HepG2 (cell line): ENCODE results near the gene C2orf74. TPM values are rescaled to one million over a fixed set of nuclear protein-coding genes. Genes with fewer than 3 reads are reported as not detected.

ENCODE experiments used
- ATAC-seq: fragments of 200-7000 bp; cut with Tn5 transposase; 3 replicates; pipeline ENCODE4 v1.9.1; 2020; ENCODE audit warnings: mild to moderate bottlenecking, moderate library complexity
- BruUV-seq: library from RNA; stranded (reverse); fragments of 400-500 nt; replicated peaks from 2 replicates; lab custom pipeline; 2021; lab: Mats Ljungman, UMichigan
- CTCF ChIA-PET: fragments of 300-600 bp; formaldehyde crosslinking; extraction: SDS; loops from one replicate; lab custom pipeline; 2021; ENCODE audit warnings: low total read pairs, inconsistent platforms, low intra/inter-chr PET ratio; lab: Yijun Ruan, JAX
- POLR2A ChIA-PET: fragments of 350-600 bp; sonication (Branson Sonifier 250); formaldehyde crosslinking; loops from one replicate; lab custom pipeline; 2020; ENCODE audit warnings: antibody characterized with exemption, inconsistent platforms; lab: Yijun Ruan, JAX
- DNase-seq: peaks from one replicate; pipeline ENCODE4 v3.0.0-alpha.2; 2015; ENCODE audit warnings: low spot score
- FAIRE-seq: peaks from 3 replicates; lab custom pipeline; 2011; peaks lifted over from hg19 to GRCh38; lab: Jason Lieb, UNC
- H2AFZ ChIP-seq: one replicate; pipeline ENCODE4 v1.6.1; 2011; ENCODE audit warnings: low read length, inconsistent platforms
- H3K27ac ChIP-seq: fragments of 300-600 bp; 3 replicates; pipeline ENCODE4 v1.8.0; 2011; ENCODE audit warnings: mixed run types, mild to moderate bottlenecking, mixed read lengths, low read length, inconsistent platforms; ENCODE audit not compliant: insufficient read depth; ENCODE audit errors: extremely low read length
- H3K27me3 ChIP-seq, 2 experiments: fragments of 200-600 bp in 1 of 2; 2 replicates in 1 of 2; 3 replicates in 1 of 2; pipeline versions ENCODE4 v1.6.0 to v1.8.0; 2011; ENCODE audit warnings: low read length in 2 of 2, mild to moderate bottlenecking in 2 of 2, moderate library complexity in 2 of 2, inconsistent platforms in 1 of 2; ENCODE audit not compliant: insufficient read depth in 2 of 2, control insufficient read depth in 1 of 2
- H3K36me3 ChIP-seq, 2 experiments: fragments of 200-600 bp in 1 of 2; replicated peaks in 1 of 2; 2 replicates in 1 of 2; 3 replicates in 1 of 2; pipeline versions ENCODE4 v1.5.1 to v1.8.0; 2011; ENCODE audit warnings: low read length in 2 of 2, inconsistent platforms in 1 of 2; ENCODE audit not compliant: insufficient read depth in 2 of 2, control insufficient read depth in 1 of 2
- H3K4me1 ChIP-seq: 2 replicates; pipeline ENCODE4 v1.5.1; 2012; ENCODE audit warnings: low read length, inconsistent platforms; ENCODE audit not compliant: insufficient read depth
- H3K4me2 ChIP-seq: 2 replicates; pipeline ENCODE4 v1.6.0; 2011; ENCODE audit warnings: low read depth, low read length, inconsistent platforms
- H3K4me3 ChIP-seq, 3 experiments: fragments of 200-600 bp in 1 of 3; sonication (generic), shearing (Covaris generic) in 1 of 3; replicated peaks in 1 of 3; 2 replicates each; pipeline ENCODE4 v1.5.1; 2011 to 2016; ENCODE audit warnings: low read length in 3 of 3, inconsistent platforms in 2 of 3, low read depth in 2 of 3, mild to moderate bottlenecking in 2 of 3, control low read depth in 1 of 3, mixed read lengths in 1 of 3; ENCODE audit not compliant: insufficient read depth in 1 of 3
- H3K79me2 ChIP-seq: one replicate; pipeline ENCODE4 v1.6.1; 2011; ENCODE audit warnings: low read length, inconsistent platforms; ENCODE audit not compliant: insufficient read depth
- H3K9ac ChIP-seq: 2 replicates; pipeline ENCODE4 v1.6.0; 2011; ENCODE audit warnings: mild to moderate bottlenecking, low read depth, low read length, inconsistent platforms; ENCODE audit not compliant: insufficient read depth
- H3K9me3 ChIP-seq: 2 replicates; pipeline ENCODE4 v1.5.1; 2012; ENCODE audit warnings: mild to moderate bottlenecking, low read length
- H4K20me1 ChIP-seq: 2 replicates; pipeline ENCODE4 v1.6.0; 2011; ENCODE audit warnings: inconsistent platforms, mild to moderate bottlenecking, low read length, moderate library complexity; ENCODE audit not compliant: insufficient read depth
- ISL2 ChIP-seq: sonication (generic); formaldehyde crosslinking; IDR thresholded peaks from 2 replicates; pipeline ENCODE4 v1.5.0; 2020; ENCODE audit warnings: missing genetic modification reagents
- NCOA5 ChIP-seq: sonication (generic); formaldehyde crosslinking; IDR thresholded peaks from 2 replicates; pipeline ENCODE4 v1.4.0; 2020; ENCODE audit warnings: missing genetic modification reagents
- POLR2G ChIP-seq: fragments of 200-400 bp; formaldehyde crosslinking; IDR thresholded peaks from 2 replicates; pipeline ENCODE4 v1.6.1; 2018; ENCODE audit warnings: mild to moderate bottlenecking, low read depth, low read length, moderate library complexity
- RBM22 ChIP-seq: fragments of 200-400 bp; formaldehyde crosslinking; optimal IDR thresholded peaks from 2 replicates; pipeline ENCODE3; 2017; ENCODE audit warnings: mild to moderate bottlenecking, low read length, moderate library complexity
- TBL1XR1 ChIP-seq: fragments of 150-350 bp; IDR thresholded peaks from 2 replicates; pipeline ENCODE4 v1.6.1; 2014; ENCODE audit warnings: borderline replicate concordance, low read length; ENCODE audit not compliant: partially characterized antibody
- ZNF646 ChIP-seq: sonication (generic); formaldehyde crosslinking; IDR thresholded peaks from 2 replicates; pipeline ENCODE4 v1.9.0; 2021; ENCODE audit warnings: mild to moderate bottlenecking, missing genetic modification reagents
- WGBS: methylation state at CpG from one replicate; pipeline ENCODE4 v1.1.6; 2017; ENCODE audit warnings: low lambda C conversion rate; 5-methylcytosine and 5-hydroxymethylcytosine counted together
- in situ Hi-C: cut with HindIII; loops from 2 replicates; pipeline ENCODE4 v1.10.0; 2017; ENCODE audit warnings: low pct_unique_long_range_greater_than_20kb; ENCODE audit not compliant: extremely low pct_ligation_motif_present
- intact Hi-C: fragments of 100-400 bp; cut with micrococcal nuclease; formaldehyde crosslinking; loops from one replicate; pipeline ENCODE4 v1.10.0; 2022; ENCODE audit not compliant: unreplicated experiment
- polyA plus RNA-seq, 8 experiments: library from polyadenylated mRNA; depleted of rRNA in 3 of 8; stranded (reverse) in 7 of 8; unstranded in 1 of 8; fragments of >200 nt; fragmentation: Illumina TruSeq in 4 of 8; extraction: Trizol in 4 of 8; gene quantifications; 2 replicates each; pipeline versions ENCODE4 v1.2.1 to v1.2.3, GENCODE V29; 2011 to 2016; ENCODE audit warnings: low read depth in 4 of 8, missing spikeins in 1 of 8, mixed read lengths in 1 of 8; ENCODE audit not compliant: insufficient read depth in 1 of 8
- total RNA-seq, 5 experiments: library from RNA; depleted of rRNA; stranded (reverse); fragments of >200 nt; fragmentation: Illumina TruSeq; extraction: Trizol; gene quantifications; 2 replicates each; pipeline ENCODE4 v1.2.3, GENCODE V29; 2016; ENCODE audit warnings: low read depth in 1 of 5

The C2orf74 gene
- total and polyA plus RNA-seq, 2 of the 13 experiments (the other 11 are each of a cell fraction or from before 2014, with no cell fraction given): 10.6 to 13.8 TPM

DNA sequence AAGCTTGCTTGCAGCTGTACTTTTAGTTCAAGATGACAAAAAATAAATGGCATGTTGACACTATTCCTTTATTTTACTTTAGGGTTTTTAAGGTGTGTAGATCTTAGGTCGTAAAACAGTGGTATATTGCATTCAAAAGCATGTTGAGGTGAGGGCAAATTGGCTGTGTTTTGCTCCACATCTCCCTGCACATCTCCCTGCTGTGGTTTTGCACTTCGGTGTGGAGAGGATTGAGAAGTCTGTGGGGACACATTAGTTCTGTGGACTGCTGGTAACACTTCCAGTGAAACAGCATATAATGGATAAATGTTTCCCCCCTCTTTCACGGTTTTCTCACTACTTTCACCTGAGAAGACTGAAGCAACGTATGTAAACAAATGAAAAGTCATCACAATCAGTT, 25.1 kb downstream of the C2orf74 start:
- no TSS peak for BruUV-seq
- H3K27me3 ChIP-seq: no peaks in the 10 kb centered on the region
- ATAC-seq: no peak
- peaks cover 3% of the 10 kb centered on the region; the same call in 1 of the 2 replicates for H4K20me1 ChIP-seq
- intact Hi-C loops: no loop called here
- POLR2A ChIA-PET: no interaction called here
- no peak for FAIRE-seq
- H3K9me3 ChIP-seq: no peaks in the 10 kb centered on the region
- CTCF ChIA-PET: no interaction called here
- 89% methylated on average over 4 of the region's 4 CpGs for WGBS
- H3K9ac ChIP-seq: no peak overlapping the region
- no peak overlapping the region for H3K4me2 ChIP-seq
- no peak overlapping the region for H3K4me3 ChIP-seq
- peaks cover 17% of the 10 kb centered on the region for H3K79me2 ChIP-seq
- H3K4me1 ChIP-seq: peaks cover 18% of the 10 kb centered on the region
- peak; percentile 42; the same call in 1 of the 2 replicates for TF ChIP-seq POLR2G
- TF ChIP-seq RBM22: peak; percentile 94
- no peak for TF ChIP-seq NCOA5
- no peak overlapping the region for H2AFZ ChIP-seq
- H3K36me3 ChIP-seq: peaks cover 41 to 89% of the 10 kb centered on the region in 2 experiments
- in situ Hi-C loops: no loop called here
- no peak for DNase-seq
- no peak overlapping the region for H3K27ac ChIP-seq

DNA sequence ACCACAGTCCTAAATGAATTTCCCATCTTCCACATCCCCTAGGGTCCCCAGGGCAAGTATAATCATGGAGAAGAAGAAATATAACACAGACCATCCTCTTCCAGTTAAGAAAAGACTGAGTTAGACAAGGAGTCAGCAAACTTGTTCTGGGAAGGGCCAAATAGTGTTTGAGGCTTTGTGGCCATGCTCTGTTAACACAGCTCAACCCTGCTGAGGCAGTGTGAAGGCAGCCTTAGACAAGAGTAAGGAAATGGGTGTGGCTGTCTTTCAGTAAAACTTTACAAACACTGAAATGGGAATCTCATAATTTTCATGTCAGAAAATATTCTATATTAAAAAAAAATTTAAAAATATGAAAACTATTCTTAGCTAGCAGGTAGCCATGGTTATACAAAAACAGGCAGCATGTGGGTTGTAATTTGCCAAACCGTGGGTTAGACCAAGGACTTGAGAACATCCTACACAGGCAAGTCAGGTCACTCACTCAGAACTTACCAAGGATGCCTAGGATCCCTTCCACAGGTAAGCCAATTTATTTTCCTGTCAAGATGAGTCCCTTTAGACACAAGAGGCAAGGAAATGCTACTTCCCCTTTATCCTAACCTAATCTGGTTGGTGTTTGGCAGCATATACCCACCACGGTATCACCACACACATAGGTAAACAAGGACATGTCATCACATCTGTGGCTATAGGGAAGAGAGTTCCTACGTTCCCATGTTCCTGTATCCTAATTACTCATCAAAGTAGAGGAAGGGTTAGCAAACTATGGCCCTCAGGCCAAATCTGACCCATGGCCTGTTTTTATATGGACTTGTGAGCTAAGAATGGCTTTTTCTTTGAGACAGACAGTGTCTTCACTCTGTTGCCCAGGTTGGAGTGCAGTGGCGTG, 31.9 kb downstream of the C2orf74 start:
- Histone ChIP-seq H3K79me2 (no peaks in the 10 kb centered on the region), H3K4me1 (no peaks in the 10 kb centered on the region), H3K9ac (no peak overlapping the region), H3K9me3 (no peaks in the 10 kb centered on the region), H2AFZ (no peak overlapping the region), H4K20me1 (no peaks in the 10 kb centered on the region), H3K36me3 (peaks cover 10 to 37% of the 10 kb centered on the region in 2 experiments; a peak in 4 of 5 replicates), H3K4me3 (no peak overlapping the region), H3K27me3 (no peaks in the 10 kb centered on the region), H3K27ac (no peak overlapping the region), H3K4me2 (no peak overlapping the region)
- POLR2A ChIA-PET: interaction anchor here (1.7 kb wide), 1 partner anchor 16 kb away, joined by 11 read pairs; no protein-coding TSS in a partner anchor
- TF ChIP-seq TBL1XR1 (no peak), ZNF646 (CRISPR knock-in tag) (no peak), RBM22 (peak; percentile 72), ISL2 (CRISPR knock-in tag) (no peak)
- FAIRE-seq (no peak), ATAC-seq (peak; percentile 9; the same call in 1 of the 3 replicates), DNase-seq (no peak)
- 95% methylated on average over 4 of the region's 4 CpGs for WGBS
- intact Hi-C loops (no loop called here), in situ Hi-C loops (no loop called here)
- no TSS peak for BruUV-seq
- CTCF ChIA-PET: no interaction called here
